Measurements from ENCODE around the gene KRTAP5-5.
"Not testable (repeated sequence)": the region's sequence is repeated elsewhere in the genome, so short reads cannot be mapped to it uniquely, and the experiment has no call there.

KRTAP5-5 gene

GRCh38 chr11:1656670-1657069 is 27.1 kb downstream of the KRTAP5-5 start:
- DNase-seq (ENCODE audit: low spot score), result no peak

- DNase-seq (ENCODE audit: low spot score), result no peak
Measured at GRCh38 chr11:1659506-1659905, 29.9 kb downstream of the KRTAP5-5 start.

GRCh38 chr11:1660111-1660867 is 30.7 kb downstream of the KRTAP5-5 start:
- no peak for DNase-seq (ENCODE audit: low spot score)

GRCh38 chr11:1661454-1662269 is 32.1 kb downstream of the KRTAP5-5 start:
- DNase-seq (ENCODE audit: low spot score), result not testable (repeated sequence)

- DNase-seq (ENCODE audit: low spot score), result not testable (repeated sequence)
Measured at GRCh38 chr11:1662699-1663283, 33.2 kb downstream of the KRTAP5-5 start.

- DNase-seq (ENCODE audit: low spot score), result no peak
Measured at GRCh38 chr11:1665313-1665712, 35.7 kb downstream of the KRTAP5-5 start.

- no peak for DNase-seq (ENCODE audit: low spot score)
Measured at GRCh38 chr11:1667121-1667850, 37.7 kb downstream of the KRTAP5-5 start.

GRCh38 chr11:1667906-1668305 is 38.3 kb downstream of the KRTAP5-5 start:
- DNase-seq (ENCODE audit: low spot score), result no peak

GRCh38 chr11:1668911-1669473 is 39.4 kb downstream of the KRTAP5-5 start:
- DNase-seq (ENCODE audit: low spot score), result no peak

- no peak for DNase-seq (ENCODE audit: low spot score)
Measured at GRCh38 chr11:1669546-1670218, 40.1 kb downstream of the KRTAP5-5 start.

- DNase-seq (ENCODE audit: low spot score), result not testable (repeated sequence)
Measured at GRCh38 chr11:1670457-1670856, 40.9 kb downstream of the KRTAP5-5 start.

- no peak for DNase-seq (ENCODE audit: low spot score)
Measured at GRCh38 chr11:1670905-1671371, 41.4 kb downstream of the KRTAP5-5 start.

- DNase-seq (ENCODE audit: low spot score), result no peak
Measured at GRCh38 chr11:1671658-1672057, 42.1 kb downstream of the KRTAP5-5 start.

- DNase-seq (ENCODE audit: low spot score), result no peak
Measured at GRCh38 chr11:1672613-1673350, 43.2 kb downstream of the KRTAP5-5 start.

GRCh38 chr11:1673446-1674172 is 44.0 kb downstream of the KRTAP5-5 start:
- no peak for DNase-seq (ENCODE audit: low spot score)

- DNase-seq (ENCODE audit: low spot score), result no peak
Measured at GRCh38 chr11:1674173-1675131, 44.9 kb downstream of the KRTAP5-5 start.

- DNase-seq (ENCODE audit: low spot score), result no peak
Measured at GRCh38 chr11:1675536-1676228, 46.1 kb downstream of the KRTAP5-5 start.

GRCh38 chr11:1676229-1676740 is 46.7 kb downstream of the KRTAP5-5 start:
- no peak for DNase-seq (ENCODE audit: low spot score)
